Glutamatergic neuron (in vitro differentiated cells): ENCODE measurements around the gene CBX1. TPM values are rescaled to one million over a fixed set of nuclear protein-coding genes. Genes with fewer than 3 reads are reported as not detected.

Source experiments
- DNase-seq: peaks from one replicate; pipeline ENCODE4 v3.0.0; 2022
- H3K27ac Mint-ChIP-seq: one replicate; pipeline ENCODE4 v1.8.0; 2020; ENCODE audit warnings: mild to moderate bottlenecking, mixed read lengths, inconsistent platforms; ENCODE audit not compliant: unreplicated experiment
- H3K27me3 Mint-ChIP-seq: one replicate; pipeline ENCODE4 v1.8.0; 2020; ENCODE audit warnings: mild to moderate bottlenecking, moderate library complexity, mixed read lengths, inconsistent platforms; ENCODE audit not compliant: unreplicated experiment
- H3K36me3 Mint-ChIP-seq: one replicate; pipeline ENCODE4 v1.8.0; 2020; ENCODE audit warnings: mild to moderate bottlenecking, mixed read lengths, inconsistent platforms; ENCODE audit not compliant: unreplicated experiment
- H3K4me1 Mint-ChIP-seq: one replicate; pipeline ENCODE4 v1.8.0; 2020; ENCODE audit warnings: mild to moderate bottlenecking, low read depth, mixed read lengths, inconsistent platforms; ENCODE audit not compliant: unreplicated experiment
- H3K4me3 Mint-ChIP-seq: one replicate; pipeline ENCODE4 v1.8.0; 2020; ENCODE audit warnings: mild to moderate bottlenecking, mixed read lengths, inconsistent platforms; ENCODE audit not compliant: unreplicated experiment
- H3K9me3 Mint-ChIP-seq: one replicate; pipeline ENCODE4 v1.8.0; 2020; ENCODE audit warnings: mild to moderate bottlenecking, moderate library complexity, mixed read lengths, inconsistent platforms; ENCODE audit not compliant: unreplicated experiment
- CTCF ChIP-seq: fragments of 200-600 bp; sonication (generic); IDR thresholded peaks from one replicate; pipeline ENCODE4 v1.5.0; 2021; ENCODE audit not compliant: partially characterized antibody, unreplicated experiment
- total RNA-seq: library from RNA; stranded (reverse); fragmentation: NEBNext Ultra II Directional; extraction: Animal tissue kit (Norgen Biotek cat#: 25700); gene quantifications from one replicate; pipeline ENCODE4 v1.2.1, GENCODE V29; 2021; ENCODE audit not compliant: unreplicated experiment

CBX1 gene
- total RNA-seq, 1 donor from 2014 or later: 141 TPM

- Mint-ChIP-seq H3K36me3 (peaks cover 16% of the 10 kb centered on the region), H3K4me3 (peak overlapping the region; percentile 99), H3K4me1 (peaks cover 50% of the 10 kb centered on the region), H3K9me3 (peaks cover 19% of the 10 kb centered on the region), H3K27me3 (peaks cover 27% of the 10 kb centered on the region), H3K27ac (peak overlapping the region; percentile 93)
- no peak for TF ChIP-seq CTCF
- peak; percentile 34 for DNase-seq
Observed at GRCh38 chr17:48052956-48053757, 48.1 kb downstream of the CBX1 start.

- no peak for TF ChIP-seq CTCF
- peaks cover 33% of the 10 kb centered on the region for H3K27me3 Mint-ChIP-seq
- H3K27ac Mint-ChIP-seq: peak overlapping the region; percentile 66
Observed at GRCh38 chr17:48051706-48052486, 49.4 kb downstream of the CBX1 start.

GRCh38 chr17:48051283-48051682 is 50.0 kb downstream of the CBX1 start:
- DNase-seq: no peak
- Mint-ChIP-seq H3K4me1 (peaks cover 52% of the 10 kb centered on the region), H3K9me3 (peaks cover 26% of the 10 kb centered on the region), H3K36me3 (peaks cover 13% of the 10 kb centered on the region), H3K27ac (no peak overlapping the region), H3K27me3 (peaks cover 30% of the 10 kb centered on the region), H3K4me3 (peak overlapping the region; percentile 99)
- TF ChIP-seq CTCF: no peak

More at GRCh38 chr17:48051706-48052486, 49.4 kb downstream of the CBX1 start:
- H3K4me1 Mint-ChIP-seq: peaks cover 50% of the 10 kb centered on the region
- H3K9me3 Mint-ChIP-seq: peaks cover 27% of the 10 kb centered on the region
- H3K4me3 Mint-ChIP-seq: peak overlapping the region; percentile 99
- H3K36me3 Mint-ChIP-seq: peaks cover 16% of the 10 kb centered on the region
- DNase-seq: no peak

- Mint-ChIP-seq H3K36me3 (peaks cover 9% of the 10 kb centered on the region), H3K27ac (peak overlapping the region; percentile 100), H3K4me3 (peak overlapping the region; percentile 99), H3K27me3 (peaks cover 21% of the 10 kb centered on the region), H3K9me3 (peaks cover 26% of the 10 kb centered on the region), H3K4me1 (peaks cover 51% of the 10 kb centered on the region)
- no peak for TF ChIP-seq CTCF
- DNase-seq: peak; percentile 86
Observed at GRCh38 chr17:48048384-48049126, 52.7 kb downstream of the CBX1 start.
